Panc1 (cell line): ENCODE data around the gene CAMK2B.

Experiments used
- CTCF ChIP-seq: fragments of 450-650 bp; IDR thresholded peaks from 2 replicates; pipeline ENCODE4 v1.5.1; 2017; ENCODE audit warnings: mild to moderate bottlenecking
- POLR2AphosphoS5 ChIP-seq: IDR thresholded peaks from 2 replicates; pipeline ENCODE4 v1.6.1; 2012; ENCODE audit warnings: mild to moderate bottlenecking, low read depth, low read length, moderate library complexity

- TF ChIP-seq CTCF (no peak), POLR2AphosphoS5 (no peak)
Observed at GRCh38 chr7:44353668-44354067, 28.3 kb upstream of the CAMK2B start.
